A673 (cell line): Measurements from ENCODE around the gene CCDC27. TPM values are rescaled to one million over a fixed set of nuclear protein-coding genes. Genes with fewer than 3 reads are reported as not detected.

Source experiments
- BruUV-seq: library from RNA; stranded (reverse); fragments of 400-500 nt; replicated peaks from 2 replicates; lab custom pipeline; 2021; lab: Mats Ljungman, UMichigan
- CTCF ChIA-PET: fragments of 300-600 bp; sonication (Branson Sonifier 250); formaldehyde crosslinking; loops from one replicate; lab custom pipeline; 2022; ENCODE audit warnings: antibody characterized with exemption; lab: Charles Lee
- POLR2A ChIA-PET: fragments of 300-600 bp; sonication (Branson Sonifier 250); formaldehyde crosslinking; loops from one replicate; lab custom pipeline; 2022; ENCODE audit warnings: antibody characterized with exemption; ENCODE audit not compliant: low non-redundant PET; lab: Charles Lee
- DNase-seq: peaks from one replicate; pipeline ENCODE4 v3.0.0-alpha.2; 2015; ENCODE audit warnings: low spot score
- H3K27ac ChIP-seq: fragments of 200-600 bp; sonication (generic); 2 replicates; pipeline ENCODE4 v1.5.1; 2016; ENCODE audit warnings: mixed run types, low read depth, mild to moderate bottlenecking, mixed read lengths, antibody characterized with exemption, low read length; ENCODE audit not compliant: poor library complexity, severe bottlenecking
- H3K27me3 ChIP-seq: fragments of 200-600 bp; sonication (generic); replicated peaks from 2 replicates; pipeline ENCODE4 v1.6.1; 2017; ENCODE audit warnings: mixed run types, low read depth, mild to moderate bottlenecking, mixed read lengths, antibody characterized with exemption, low read length; ENCODE audit not compliant: insufficient read depth, poor library complexity
- H3K36me3 ChIP-seq: fragments of 200-600 bp; sonication (generic); 2 replicates; pipeline ENCODE4 v1.6.1; 2016; ENCODE audit warnings: mixed run types, mild to moderate bottlenecking, mixed read lengths, antibody characterized with exemption, low read length; ENCODE audit not compliant: insufficient read depth, poor library complexity, severe bottlenecking
- H3K4me1 ChIP-seq: fragments of 200-600 bp; sonication (generic); 2 replicates; pipeline ENCODE4 v1.6.1; 2017; ENCODE audit warnings: mixed run types, mild to moderate bottlenecking, mixed read lengths, antibody characterized with exemption, low read length; ENCODE audit not compliant: insufficient read depth, poor library complexity, severe bottlenecking
- H3K4me3 ChIP-seq: fragments of 200-600 bp; sonication (generic); 2 replicates; pipeline ENCODE4 v1.5.1; 2016; ENCODE audit warnings: low read depth, mixed run types, mild to moderate bottlenecking, mixed read lengths, low read length; ENCODE audit not compliant: poor library complexity, severe bottlenecking
- H3K9me3 ChIP-seq: fragments of 200-600 bp; sonication (generic); 2 replicates; pipeline ENCODE4 v1.6.1; 2016; ENCODE audit warnings: mixed run types, low read depth, mild to moderate bottlenecking, mixed read lengths, antibody characterized with exemption, low read length; ENCODE audit not compliant: poor library complexity, severe bottlenecking
- EZH2 ChIP-seq: fragments of 200-600 bp; sonication (generic); IDR thresholded peaks from 2 replicates; pipeline ENCODE4 v1.6.1; 2017; ENCODE audit warnings: borderline replicate concordance, low read depth, mild to moderate bottlenecking, mixed read lengths, antibody characterized with exemption, low read length; ENCODE audit not compliant: poor library complexity, severe bottlenecking
- intact Hi-C: fragments of 100-400 bp; cut with micrococcal nuclease; formaldehyde crosslinking; loops from one replicate; pipeline ENCODE4 v1.10.0; 2022; ENCODE audit not compliant: unreplicated experiment
- total RNA-seq: library from RNA; stranded (reverse); gene quantifications from 2 replicates; pipeline ENCODE4 v1.2.3, GENCODE V29; 2021
- TF ChIP-seq, protein P1 (sequence below): fragments of 300-800, 200-600 bp; sonication (generic); conservative IDR thresholded peaks from 2 replicates; pipeline ENCODE4 v1.5.1; 2017; ENCODE audit warnings: low read depth, mild to moderate bottlenecking, antibody characterized with exemption, low read length, moderate library complexity, mixed read lengths

CCDC27 gene
- total RNA-seq, 1 experiment from 2014 or later, result not detected

DNA sequence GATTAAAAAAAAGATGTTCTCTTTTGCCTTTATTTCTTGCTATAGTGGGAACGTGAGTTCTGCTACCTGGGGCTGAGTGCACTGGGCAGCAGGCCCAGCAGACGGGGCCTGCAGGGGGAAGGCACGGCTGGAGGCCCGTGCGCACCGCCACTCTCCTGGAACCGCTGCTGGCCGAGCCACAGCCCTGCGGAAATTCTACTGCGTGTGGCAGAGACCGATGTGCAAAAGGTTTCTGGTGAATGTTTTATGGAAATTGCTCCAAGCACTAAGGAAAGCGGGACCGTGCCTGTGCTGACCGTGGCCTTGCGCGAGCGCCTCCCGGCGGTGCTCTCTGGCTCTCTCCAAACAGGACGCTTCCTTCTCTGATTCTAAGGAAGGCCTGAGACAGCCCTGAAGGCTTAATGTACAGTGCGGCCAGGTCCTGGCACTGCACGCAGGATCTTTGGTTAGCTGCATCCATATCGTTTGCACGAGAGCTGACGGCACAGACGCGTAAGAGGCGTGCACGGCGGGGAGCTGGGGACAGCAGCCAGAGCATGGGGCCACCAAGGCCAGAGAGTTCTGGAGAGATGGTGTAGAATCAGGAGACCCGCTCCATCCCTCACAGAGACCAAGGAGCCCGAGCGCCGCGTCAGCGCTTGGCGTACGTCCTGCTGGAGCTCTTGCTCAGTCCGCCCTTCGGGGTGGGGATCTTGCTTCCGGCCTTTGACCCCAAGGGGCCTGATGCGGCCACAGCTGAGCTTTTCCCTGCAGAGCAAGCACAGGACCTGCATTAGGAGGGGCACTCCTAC, 62.7 kb downstream of the CCDC27 start:
- intact Hi-C loops, result no loop called here
- Histone ChIP-seq H3K27me3 (no peaks in the 10 kb centered on the region), H3K9me3 (no peaks in the 10 kb centered on the region), H3K4me1 (no peaks in the 10 kb centered on the region), H3K36me3 (no peaks in the 10 kb centered on the region), H3K4me3 (no peak overlapping the region), H3K27ac (no peak overlapping the region)
- no TSS peak for BruUV-seq
- DNase-seq, result no peak
- no peak for TF ChIP-seq EZH2
- TF ChIP-seq, protein P1, sequence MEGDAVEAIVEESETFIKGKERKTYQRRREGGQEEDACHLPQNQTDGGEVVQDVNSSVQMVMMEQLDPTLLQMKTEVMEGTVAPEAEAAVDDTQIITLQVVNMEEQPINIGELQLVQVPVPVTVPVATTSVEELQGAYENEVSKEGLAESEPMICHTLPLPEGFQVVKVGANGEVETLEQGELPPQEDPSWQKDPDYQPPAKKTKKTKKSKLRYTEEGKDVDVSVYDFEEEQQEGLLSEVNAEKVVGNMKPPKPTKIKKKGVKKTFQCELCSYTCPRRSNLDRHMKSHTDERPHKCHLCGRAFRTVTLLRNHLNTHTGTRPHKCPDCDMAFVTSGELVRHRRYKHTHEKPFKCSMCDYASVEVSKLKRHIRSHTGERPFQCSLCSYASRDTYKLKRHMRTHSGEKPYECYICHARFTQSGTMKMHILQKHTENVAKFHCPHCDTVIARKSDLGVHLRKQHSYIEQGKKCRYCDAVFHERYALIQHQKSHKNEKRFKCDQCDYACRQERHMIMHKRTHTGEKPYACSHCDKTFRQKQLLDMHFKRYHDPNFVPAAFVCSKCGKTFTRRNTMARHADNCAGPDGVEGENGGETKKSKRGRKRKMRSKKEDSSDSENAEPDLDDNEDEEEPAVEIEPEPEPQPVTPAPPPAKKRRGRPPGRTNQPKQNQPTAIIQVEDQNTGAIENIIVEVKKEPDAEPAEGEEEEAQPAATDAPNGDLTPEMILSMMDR, result no peak
- CTCF ChIA-PET, result no interaction called here
- POLR2A ChIA-PET, result no interaction called here

DNA sequence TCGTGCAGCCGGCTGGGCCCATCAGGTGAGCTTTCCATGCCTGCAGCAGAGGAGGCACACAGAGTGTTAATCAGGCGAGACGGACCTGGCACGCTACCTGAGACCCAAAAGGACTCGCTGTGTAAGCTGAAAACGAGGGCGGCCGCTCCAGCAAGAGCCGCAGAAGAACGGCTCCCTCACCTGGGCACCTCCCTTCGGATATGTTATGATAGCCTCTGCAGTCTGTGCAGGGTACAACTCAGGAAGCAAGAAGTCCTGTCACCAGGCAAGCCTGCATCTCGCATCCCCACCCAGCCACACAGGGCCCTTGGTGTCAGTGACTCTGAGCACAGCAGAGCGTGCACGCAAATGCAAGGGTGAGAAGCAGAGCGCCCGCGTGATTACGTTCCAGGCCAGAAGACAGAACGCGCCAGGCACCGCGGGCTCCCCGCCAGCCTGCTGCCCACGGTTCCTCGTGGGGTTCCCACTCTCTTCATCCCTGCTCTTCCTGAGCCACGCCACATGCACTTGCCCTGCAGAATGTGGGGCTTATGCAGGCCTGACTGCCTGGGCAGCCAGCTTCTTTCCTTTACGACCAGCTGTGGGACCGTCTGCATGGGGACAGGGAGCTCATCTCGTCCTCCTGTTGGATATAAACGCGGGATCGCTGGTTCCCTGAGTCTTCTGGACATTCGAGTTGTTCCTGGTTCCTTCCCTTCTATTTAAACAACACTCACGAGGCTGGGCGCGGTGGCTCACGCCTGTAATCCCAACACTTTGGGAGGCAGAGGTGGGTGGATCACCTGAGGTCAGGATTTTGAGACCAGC, 64.3 kb downstream of the CCDC27 start:
- no peaks in the 10 kb centered on the region for H3K9me3 ChIP-seq
- TF ChIP-seq, protein P1, result no peak
- no peak for TF ChIP-seq EZH2
- no peaks in the 10 kb centered on the region for H3K27me3 ChIP-seq
- ChIA-PET CTCF (no interaction called here), POLR2A (no interaction called here)
- no peak overlapping the region for H3K4me3 ChIP-seq
- intact Hi-C loops, result no loop called here
- no peaks in the 10 kb centered on the region for H3K4me1 ChIP-seq
- H3K36me3 ChIP-seq, result no peaks in the 10 kb centered on the region
- no TSS peak for BruUV-seq
- no peak for DNase-seq
- H3K27ac ChIP-seq, result no peak overlapping the region

DNA sequence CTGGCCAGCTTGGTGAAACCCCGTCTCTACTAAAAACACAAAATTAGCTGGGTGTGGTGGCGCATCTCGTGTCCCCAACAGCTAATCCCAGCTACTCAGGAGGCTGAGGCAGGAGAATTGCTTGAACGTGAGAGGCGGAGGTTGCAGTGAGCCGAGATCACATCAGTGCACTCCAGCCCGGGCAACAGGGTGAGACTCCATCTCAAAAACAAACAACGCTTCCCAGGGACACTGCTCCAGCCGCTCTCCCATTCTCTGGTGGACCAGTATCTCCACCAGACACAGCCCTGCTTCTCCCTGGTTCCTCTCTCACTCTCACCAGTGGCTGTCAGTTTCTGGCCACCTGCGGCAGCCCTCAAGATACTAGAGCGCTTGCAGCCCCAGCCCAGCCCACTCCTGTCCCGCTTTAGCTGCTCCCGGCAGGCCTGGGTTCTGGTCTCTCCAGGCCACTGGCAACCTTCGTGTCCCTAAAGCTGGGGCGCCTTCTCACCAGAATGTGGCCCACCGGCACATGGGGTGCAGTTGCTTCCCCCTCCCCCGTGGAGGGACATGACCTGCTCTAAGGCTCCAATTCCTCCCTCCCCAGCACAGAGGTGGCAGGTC, 65.0 kb downstream of the CCDC27 start:
- Histone ChIP-seq H3K27ac (no peak overlapping the region), H3K4me1 (no peaks in the 10 kb centered on the region), H3K4me3 (no peak overlapping the region), H3K27me3 (no peaks in the 10 kb centered on the region), H3K36me3 (no peaks in the 10 kb centered on the region), H3K9me3 (no peaks in the 10 kb centered on the region)
- ChIA-PET CTCF (no interaction called here), POLR2A (interaction anchor here (0.7 kb wide), 1 partner anchor 352 kb away, joined by 3 read pairs; no protein-coding TSS in a partner anchor)
- intact Hi-C loops, result no loop called here
- BruUV-seq, result no TSS peak
- DNase-seq, result no peak
- no peak for TF ChIP-seq EZH2
- TF ChIP-seq, protein P1, result no peak
